HG02759 (cell line): ENCODE measurements around the gene KCNQ4.

Experiments used
- ATAC-seq: cut with Tn5 transposase; IDR thresholded peaks from one replicate; pipeline ENCODE4 v1.9.1; 2021; ENCODE audit warnings: mild to moderate bottlenecking, moderate library complexity; ENCODE audit not compliant: unreplicated experiment

KCNQ4 gene

DNA sequence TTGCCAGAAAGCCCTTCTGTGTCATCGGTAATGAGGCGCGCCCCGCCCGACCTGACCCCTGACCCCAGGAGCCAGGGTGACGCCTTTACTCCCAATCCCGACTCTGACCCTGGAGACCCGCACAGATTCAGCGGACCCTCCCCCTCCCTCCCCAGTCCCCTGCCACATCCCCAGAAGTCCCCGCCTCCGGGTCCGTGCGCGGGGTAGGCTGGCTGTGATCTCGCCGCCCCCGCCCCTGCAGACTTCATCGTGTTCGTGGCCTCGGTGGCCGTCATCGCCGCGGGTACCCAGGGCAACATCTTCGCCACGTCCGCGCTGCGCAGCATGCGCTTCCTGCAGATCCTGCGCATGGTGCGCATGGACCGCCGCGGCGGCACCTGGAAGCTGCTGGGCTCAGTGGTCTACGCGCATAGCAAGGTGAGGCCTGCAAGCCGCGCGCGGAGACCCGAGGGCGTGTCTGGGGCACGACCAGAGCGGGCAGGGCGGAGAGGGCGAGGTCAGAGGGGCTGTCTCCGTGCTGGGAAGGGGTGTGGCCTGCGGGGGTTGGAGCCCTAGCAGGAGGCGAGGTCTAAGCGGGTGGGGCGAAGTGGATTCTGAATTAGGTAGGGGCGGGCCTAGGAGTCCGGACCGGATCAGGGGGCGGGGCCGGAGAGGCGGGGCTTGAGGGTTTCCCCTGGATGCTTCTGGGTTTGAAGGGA, 34.8 kb downstream of the KCNQ4 start:
- peak; percentile 93 for ATAC-seq

GRCh38 chr1:40819101-40819500, 35.5 kb downstream of the KCNQ4 start:
- no peak for ATAC-seq

GRCh38 chr1:40820251-40820797, 36.7 kb downstream of the KCNQ4 start:
- no peak for ATAC-seq

- no peak for ATAC-seq
Observed at GRCh38 chr1:40820911-40821693, 37.5 kb downstream of the KCNQ4 start.

DNA sequence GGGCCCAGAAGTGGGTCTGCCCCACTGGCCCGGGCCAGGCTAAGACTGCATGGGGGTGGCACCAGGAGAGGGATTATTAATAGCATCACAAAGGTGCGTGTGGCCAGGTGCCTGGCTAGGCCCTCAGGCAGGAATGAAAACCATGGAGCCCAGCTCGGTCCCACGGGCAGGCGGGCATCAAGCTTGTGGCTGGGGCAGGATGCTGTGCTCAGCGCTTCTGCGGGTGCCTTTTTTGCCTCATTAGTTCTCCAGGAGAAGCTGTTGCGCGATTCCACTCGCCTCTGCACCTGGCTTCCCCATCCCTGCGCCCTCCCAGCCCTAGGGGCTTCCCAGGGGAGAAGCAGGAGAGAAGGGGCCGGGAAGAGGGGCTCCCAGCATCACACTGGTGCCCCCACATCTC, 39.3 kb downstream of the KCNQ4 start:
- ATAC-seq, result no peak

DNA sequence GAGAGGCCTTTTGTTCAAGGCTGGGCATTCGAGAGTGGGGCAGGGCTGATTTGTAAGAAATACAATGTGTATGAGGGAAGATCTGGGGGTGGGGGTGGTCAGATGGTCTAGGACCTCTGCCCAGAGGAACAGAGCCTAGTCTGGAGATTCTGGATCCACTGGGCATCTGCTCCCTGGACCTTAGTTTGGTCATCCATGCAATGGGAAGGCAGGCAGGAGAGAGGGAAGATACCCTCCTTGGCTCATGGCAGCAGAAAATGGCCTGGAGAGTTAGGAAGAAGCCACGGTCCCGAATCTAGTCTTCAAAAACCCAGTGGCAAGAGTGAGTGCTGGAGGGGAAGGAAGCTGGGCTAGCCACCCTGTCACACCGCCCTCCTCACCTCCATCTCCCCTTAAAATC, 39.8 kb downstream of the KCNQ4 start:
- no peak for ATAC-seq

DNA sequence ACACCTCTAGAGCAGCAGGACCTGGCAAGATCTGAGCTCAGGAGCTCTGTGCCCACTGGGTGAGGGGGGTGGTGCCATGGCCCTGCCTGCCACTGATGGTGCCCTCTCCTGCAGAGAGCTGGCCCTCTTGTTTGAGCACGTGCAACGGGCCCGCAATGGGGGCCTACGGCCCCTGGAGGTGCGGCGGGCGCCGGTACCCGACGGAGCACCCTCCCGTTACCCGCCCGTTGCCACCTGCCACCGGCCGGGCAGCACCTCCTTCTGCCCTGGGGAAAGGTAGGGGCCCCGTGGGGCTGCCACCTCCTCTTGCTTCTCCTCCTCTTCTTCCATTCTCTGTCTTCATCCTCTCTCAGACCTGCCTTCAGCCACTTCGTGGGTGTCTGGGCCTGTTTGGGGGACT, 40.4 kb downstream of the KCNQ4 start:
- ATAC-seq, result no peak

- peak; percentile 11 for ATAC-seq
Observed at GRCh38 chr1:40824591-40825434, 41.2 kb downstream of the KCNQ4 start.

DNA sequence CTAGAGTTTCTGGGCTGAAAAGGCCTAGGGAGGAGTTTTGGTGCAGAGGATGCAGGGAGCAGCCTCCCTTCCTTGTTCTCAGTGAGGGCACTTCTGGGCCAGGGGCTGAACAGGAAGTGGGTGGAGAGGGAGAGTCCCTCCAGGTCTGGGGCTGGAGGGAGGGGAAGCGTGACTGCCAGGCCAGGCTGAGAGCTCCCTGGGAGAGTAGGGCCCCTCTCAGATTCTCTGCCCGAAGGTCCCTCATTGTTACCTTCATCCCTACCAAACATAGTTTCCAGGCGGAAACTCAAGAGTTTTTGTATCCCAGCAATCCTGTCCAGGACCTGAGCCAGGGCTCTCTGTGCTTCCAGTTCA, 41.8 kb downstream of the KCNQ4 start:
- ATAC-seq, result peak; percentile 71

- no peak for ATAC-seq
Observed at GRCh38 chr1:40825996-40826395, 42.4 kb downstream of the KCNQ4 start.

DNA sequence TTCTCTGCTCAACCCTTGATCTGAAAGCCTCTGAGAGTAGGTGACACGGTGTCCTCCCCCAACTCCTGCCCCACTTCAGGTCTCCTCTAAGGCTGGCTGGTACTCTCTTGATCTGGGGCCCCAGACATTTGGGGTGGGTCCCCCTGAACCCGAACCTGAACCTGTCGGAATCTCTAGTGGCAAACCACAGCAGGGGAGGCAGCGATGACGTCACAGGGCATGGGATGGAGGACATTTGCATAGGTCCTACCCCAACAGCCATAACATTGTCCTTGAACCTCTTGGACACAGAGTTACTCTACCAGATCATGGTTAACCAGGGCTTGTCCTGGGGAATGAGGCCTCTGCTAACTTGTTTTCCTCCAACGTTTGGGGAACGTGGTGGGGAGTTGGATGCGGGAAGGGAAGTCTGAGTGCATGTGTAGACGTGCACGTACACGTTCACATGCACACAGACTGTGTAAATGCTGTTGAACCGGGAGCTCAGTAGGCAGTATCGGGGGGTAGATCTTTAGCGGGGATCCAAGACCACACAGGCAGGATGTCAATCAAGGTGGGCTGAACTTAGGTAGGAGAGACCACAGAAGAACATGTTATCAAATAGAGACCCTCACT, 46.2 kb downstream of the KCNQ4 start:
- no peak for ATAC-seq

DNA sequence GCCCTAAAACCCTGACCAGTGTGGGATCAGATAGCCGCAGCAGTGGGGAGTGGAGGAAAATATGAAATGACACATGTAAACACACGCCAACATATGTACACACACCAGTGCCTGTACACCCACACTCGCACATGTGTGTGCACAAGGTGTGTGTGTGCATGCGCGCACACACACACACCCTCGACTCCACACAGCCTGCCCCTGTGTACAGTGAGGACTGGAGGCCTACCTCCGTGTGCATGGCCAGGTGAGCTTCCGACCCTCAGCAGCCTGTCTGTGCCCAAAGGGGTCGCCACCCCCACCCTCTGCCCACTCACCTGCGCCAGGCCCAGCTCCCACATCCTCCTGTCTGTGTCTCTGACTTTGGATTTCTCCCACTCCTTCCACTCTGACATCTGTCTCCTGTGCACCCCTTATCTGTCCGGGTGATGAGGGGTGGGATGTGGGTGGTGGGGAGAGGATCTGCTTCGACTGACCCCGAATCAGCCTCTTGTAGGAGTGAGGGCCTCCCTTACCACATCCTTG, 46.9 kb downstream of the KCNQ4 start:
- no peak for ATAC-seq

- ATAC-seq, result no peak
Observed at GRCh38 chr1:40831001-40831732, 47.6 kb downstream of the KCNQ4 start.

DNA sequence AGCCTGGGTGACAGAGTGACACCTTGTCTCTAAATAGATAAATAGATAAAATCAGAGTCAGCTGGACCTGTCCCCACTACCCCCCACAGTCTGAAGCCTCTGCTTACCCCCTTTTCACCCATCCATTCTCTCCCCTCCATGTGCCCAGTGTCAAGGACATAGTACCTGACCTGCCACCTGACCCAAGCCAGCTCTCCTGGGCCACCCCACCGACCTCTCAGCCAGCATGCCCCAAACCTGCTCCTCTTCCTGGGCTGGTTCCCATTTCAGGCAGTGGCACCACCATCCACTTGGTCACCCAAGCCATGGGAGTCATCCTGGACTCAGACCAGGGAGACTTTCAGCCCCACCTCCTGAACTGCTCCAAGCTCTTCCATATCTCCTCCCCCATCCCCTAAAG, 50.4 kb downstream of the KCNQ4 start:
- ATAC-seq, result no peak

DNA sequence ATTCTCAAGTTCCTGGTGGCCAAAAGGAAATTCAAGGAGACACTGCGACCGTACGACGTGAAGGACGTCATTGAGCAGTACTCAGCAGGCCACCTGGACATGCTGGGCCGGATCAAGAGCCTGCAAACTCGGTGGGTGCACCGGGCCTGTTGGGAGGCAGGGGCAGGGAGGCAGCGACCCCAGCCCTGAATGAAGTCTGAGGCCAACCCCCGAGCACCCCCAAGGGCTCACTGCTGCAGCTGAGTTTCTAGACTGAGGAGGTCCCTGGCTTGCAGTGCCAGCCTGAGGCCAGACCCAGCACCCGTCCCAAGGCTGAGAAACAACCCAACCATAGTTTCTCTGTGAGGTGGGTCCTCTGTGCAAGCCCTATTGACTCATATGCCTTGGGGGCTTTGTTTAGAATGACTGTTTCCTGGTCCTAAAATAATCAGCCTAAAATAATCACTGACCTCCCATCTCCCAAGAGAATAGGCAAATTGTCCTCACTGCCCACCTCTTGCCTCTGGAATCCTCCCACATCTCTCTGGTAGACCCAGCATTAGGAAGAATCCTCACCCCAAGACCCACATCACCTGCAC, 51.5 kb downstream of the KCNQ4 start:
- no peak for ATAC-seq

DNA sequence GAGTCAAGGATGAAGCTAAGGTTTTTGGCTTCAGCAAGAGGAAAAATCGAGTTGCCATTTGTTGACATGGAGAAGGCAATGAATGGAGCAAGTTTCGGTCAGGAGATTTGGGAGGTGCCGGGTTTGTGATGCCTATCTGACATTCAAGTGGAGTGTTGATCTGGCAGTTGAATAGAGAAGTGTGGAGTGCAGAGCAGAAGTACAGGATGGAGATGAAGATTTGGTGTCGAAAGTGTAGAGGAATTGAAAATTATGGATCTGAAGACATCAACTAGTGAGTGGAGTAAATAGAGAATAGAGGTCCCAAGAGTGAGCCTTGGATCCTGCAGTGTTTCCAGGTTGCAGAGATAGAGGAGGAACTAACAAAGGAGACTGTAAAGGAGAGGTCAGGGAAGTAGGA, 52.7 kb downstream of the KCNQ4 start:
- no peak for ATAC-seq

DNA sequence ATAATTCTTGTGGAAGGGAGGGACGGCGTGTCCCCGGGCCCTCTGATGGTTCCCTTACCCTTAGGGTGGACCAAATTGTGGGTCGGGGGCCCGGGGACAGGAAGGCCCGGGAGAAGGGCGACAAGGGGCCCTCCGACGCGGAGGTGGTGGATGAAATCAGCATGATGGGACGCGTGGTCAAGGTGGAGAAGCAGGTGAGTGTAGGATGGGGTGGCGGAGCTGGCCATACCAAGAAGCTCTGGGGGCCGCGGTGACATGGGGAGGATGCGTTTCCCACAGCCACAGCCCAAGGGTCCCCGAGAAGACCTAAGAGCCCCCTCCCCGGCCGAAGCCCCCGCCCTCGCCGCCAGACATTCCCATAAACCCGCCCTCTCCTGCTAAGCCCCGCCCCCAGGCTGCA, 54.0 kb downstream of the KCNQ4 start:
- ATAC-seq, result no peak

GRCh38 chr1:40838045-40838979, 54.7 kb downstream of the KCNQ4 start:
- no peak for ATAC-seq
